ENCODE measurements around the gene PIWIL4.

The PIWIL4 gene

GRCh38 chr11:94590352-94591041, 23.3 kb downstream of the PIWIL4 start:
- POLR2A ChIA-PET = no interaction called here
- TF ChIP-seq ARNT (IDR thresholded peaks at IDR 0.05) = no peak
- TF ChIP-seq FOXA1 (IDR thresholded peaks at IDR 0.05) = no peak
- no peak for TF ChIP-seq FOXM1 (IDR thresholded peaks at IDR 0.05; ENCODE audit: borderline replicate concordance)
- TF ChIP-seq L3MBTL2 (conservative IDR thresholded peaks at IDR 0.05) = no peak
- TF ChIP-seq CTBP1 (IDR thresholded peaks at IDR 0.05; ENCODE audit: borderline replicate concordance) = no peak
- no peak for TF ChIP-seq ELF4 (IDR thresholded peaks at IDR 0.05)
- no peak for TF ChIP-seq BHLHE40 (IDR thresholded peaks at IDR 0.05; ENCODE audit: borderline replicate concordance)
- no peak for TF ChIP-seq NFRKB (IDR thresholded peaks at IDR 0.05)
- CTCF ChIA-PET = no interaction called here
- no peak for DNase-seq (ENCODE audit: extremely low spot score)

- CTCF ChIA-PET = no interaction called here
- no peak for TF ChIP-seq ZNF384 (IDR thresholded peaks at IDR 0.05)
- TF ChIP-seq SUZ12 (IDR thresholded peaks at IDR 0.05) = no peak
- TF ChIP-seq SP1 (IDR thresholded peaks at IDR 0.05) = no peak
- TF ChIP-seq L3MBTL2 (conservative IDR thresholded peaks at IDR 0.05) = no peak
- TF ChIP-seq NFRKB (IDR thresholded peaks at IDR 0.05) = no peak
- TF ChIP-seq ARNT (IDR thresholded peaks at IDR 0.05) = no peak
- no peak for DNase-seq (ENCODE audit: extremely low spot score)
- POLR2A ChIA-PET = no interaction called here
These were observed 25.9 kb downstream of the PIWIL4 start for GRCh38 chr11:94593030-94593429.

GRCh38 chr11:94595076-94595475, 27.9 kb downstream of the PIWIL4 start:
- no peak for TF ChIP-seq NFRKB (IDR thresholded peaks at IDR 0.05)
- TF ChIP-seq ELF4 (IDR thresholded peaks at IDR 0.05) = no peak
- TF ChIP-seq L3MBTL2 (conservative IDR thresholded peaks at IDR 0.05) = no peak
- TF ChIP-seq SP1 (IDR thresholded peaks at IDR 0.05) = no peak
- TF ChIP-seq FOXK2 (IDR thresholded peaks at IDR 0.05) = no peak
- no peak for TF ChIP-seq FOXA1 (IDR thresholded peaks at IDR 0.05)
- TF ChIP-seq HDGF (IDR thresholded peaks at IDR 0.05; ENCODE audit: borderline replicate concordance) = no peak
- no peak for TF ChIP-seq LEF1 (IDR thresholded peaks at IDR 0.05; ENCODE audit: borderline replicate concordance)
- no peak for TF ChIP-seq FOXM1 (IDR thresholded peaks at IDR 0.05; ENCODE audit: borderline replicate concordance)
- no peak for TF ChIP-seq ZNF384 (IDR thresholded peaks at IDR 0.05)
- TF ChIP-seq BHLHE40 (IDR thresholded peaks at IDR 0.05; ENCODE audit: borderline replicate concordance) = no peak
- TF ChIP-seq SUZ12 (IDR thresholded peaks at IDR 0.05) = no peak
- no peak for TF ChIP-seq PKNOX1 (IDR thresholded peaks at IDR 0.05)
- no peak for TF ChIP-seq TARDBP (IDR thresholded peaks at IDR 0.05)
- TF ChIP-seq ARNT (IDR thresholded peaks at IDR 0.05) = no peak
- DNase-seq (ENCODE audit: extremely low spot score) = no peak
- ChIA-PET CTCF (interaction anchor here (1.4 kb wide), 1 partner anchor 90 kb away, joined by 3 read pairs; no protein-coding TSS in a partner anchor), POLR2A (no interaction called here)

- CTCF ChIA-PET = interaction anchor here (0.6 to 1.6 kb wide), 2 partner anchors 77 to 167 kb away, joined by 3 to 6 read pairs; no protein-coding TSS in a partner anchor
- TF ChIP-seq L3MBTL2 (conservative IDR thresholded peaks at IDR 0.05) (no peak), TARDBP (IDR thresholded peaks at IDR 0.05) (no peak), NFRKB (IDR thresholded peaks at IDR 0.05) (no peak), CTBP1 (IDR thresholded peaks at IDR 0.05; ENCODE audit: borderline replicate concordance) (no peak), ZNF384 (IDR thresholded peaks at IDR 0.05) (no peak), HDGF (IDR thresholded peaks at IDR 0.05; ENCODE audit: borderline replicate concordance) (no peak), SP1 (IDR thresholded peaks at IDR 0.05) (no peak), FOXA1 (IDR thresholded peaks at IDR 0.05) (no peak)
- peak; percentile 21 for DNase-seq (ENCODE audit: extremely low spot score)
- POLR2A ChIA-PET = no interaction called here
These were observed 30.7 kb downstream of the PIWIL4 start for GRCh38 chr11:94597896-94598295.

- no peak for DNase-seq (ENCODE audit: extremely low spot score)
- CTCF ChIA-PET = no interaction called here
- POLR2A ChIA-PET = no interaction called here
These were observed 32.3 kb downstream of the PIWIL4 start for GRCh38 chr11:94599510-94599909.

More at GRCh38 chr11:94599510-94599909, 32.3 kb downstream of the PIWIL4 start:
- TF ChIP-seq ZNF384 (IDR thresholded peaks at IDR 0.05) (no peak), FOXM1 (IDR thresholded peaks at IDR 0.05; ENCODE audit: borderline replicate concordance) (no peak), HDGF (IDR thresholded peaks at IDR 0.05; ENCODE audit: borderline replicate concordance) (no peak), NFRKB (IDR thresholded peaks at IDR 0.05) (no peak), FOXA1 (IDR thresholded peaks at IDR 0.05) (no peak), LEF1 (IDR thresholded peaks at IDR 0.05; ENCODE audit: borderline replicate concordance) (no peak), ELF4 (IDR thresholded peaks at IDR 0.05) (no peak), ARNT (IDR thresholded peaks at IDR 0.05) (no peak), SUZ12 (IDR thresholded peaks at IDR 0.05) (no peak), FOXK2 (IDR thresholded peaks at IDR 0.05) (no peak), SP1 (IDR thresholded peaks at IDR 0.05) (no peak), L3MBTL2 (conservative IDR thresholded peaks at IDR 0.05) (no peak), TARDBP (IDR thresholded peaks at IDR 0.05) (no peak), BHLHE40 (IDR thresholded peaks at IDR 0.05; ENCODE audit: borderline replicate concordance) (no peak), PKNOX1 (IDR thresholded peaks at IDR 0.05) (no peak), CTBP1 (IDR thresholded peaks at IDR 0.05; ENCODE audit: borderline replicate concordance) (no peak)

All from HEK293T (cell line).